Progenitor cell of endocrine pancreas (in vitro differentiated cells): Measurements from ENCODE around the gene GPR55. TPM values are rescaled to one million over a fixed set of nuclear protein-coding genes. Genes with fewer than 3 reads are reported as not detected.

Experiments used
- DNase-seq: peaks from one replicate; pipeline ENCODE4 v3.0.0; 2021; ENCODE audit warnings: low spot score; ENCODE audit not compliant: unreplicated experiment
- H3K27ac Mint-ChIP-seq: 2 replicates; pipeline ENCODE4 v1.8.0; 2021; ENCODE audit warnings: mild to moderate bottlenecking, moderate library complexity, mixed read lengths
- H3K27me3 Mint-ChIP-seq: 2 replicates; pipeline ENCODE4 v1.8.0; 2021; ENCODE audit warnings: mixed read lengths
- H3K36me3 Mint-ChIP-seq: 2 replicates; pipeline ENCODE4 v1.8.0; 2022; ENCODE audit warnings: mixed read lengths; ENCODE audit not compliant: insufficient read depth
- H3K4me1 Mint-ChIP-seq: 2 replicates; pipeline ENCODE4 v1.8.0; 2021; ENCODE audit warnings: low read depth, mixed read lengths
- H3K4me3 Mint-ChIP-seq: 2 replicates; pipeline ENCODE4 v1.8.0; 2021; ENCODE audit warnings: low read depth, mild to moderate bottlenecking, moderate library complexity, mixed read lengths
- H3K9me3 Mint-ChIP-seq: 2 replicates; pipeline ENCODE4 v1.8.0; 2021; ENCODE audit warnings: low read depth, mixed read lengths
- total RNA-seq: library from RNA; stranded (reverse); gene quantifications from 2 replicates; pipeline ENCODE4 v1.2.1, GENCODE V29; 2021
- TF ChIP-seq, protein P1 (sequence below): fragments of 200-600 bp; sonication (generic); IDR thresholded peaks from one replicate; pipeline ENCODE4 v1.5.0; 2021; ENCODE audit warnings: antibody characterized with exemption, mild to moderate bottlenecking; ENCODE audit not compliant: unreplicated experiment

Gene GPR55
- total RNA-seq, 1 donor from 2014 or later = not detected

DNA sequence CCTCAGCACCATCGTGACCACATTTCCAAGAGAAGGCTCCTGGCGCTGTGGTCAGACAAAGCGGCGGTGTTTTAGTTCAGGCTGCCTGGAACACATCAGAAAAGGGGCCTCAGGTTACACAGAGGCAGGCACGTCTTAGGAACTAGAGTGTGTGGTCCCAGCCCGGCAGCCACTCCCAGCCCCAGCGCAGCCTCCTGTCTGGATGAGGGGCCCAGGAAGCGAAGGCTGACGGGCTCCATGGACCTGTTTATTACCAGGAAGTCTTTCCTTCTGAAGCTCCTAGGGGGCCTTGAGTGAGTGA is 10.0 kb upstream of the GPR55 start:
- H3K27me3 Mint-ChIP-seq = peaks cover 5% of the 10 kb centered on the region
- no peaks in the 10 kb centered on the region for H3K4me1 Mint-ChIP-seq
- no peak overlapping the region for H3K4me3 Mint-ChIP-seq
- TF ChIP-seq, protein P1, sequence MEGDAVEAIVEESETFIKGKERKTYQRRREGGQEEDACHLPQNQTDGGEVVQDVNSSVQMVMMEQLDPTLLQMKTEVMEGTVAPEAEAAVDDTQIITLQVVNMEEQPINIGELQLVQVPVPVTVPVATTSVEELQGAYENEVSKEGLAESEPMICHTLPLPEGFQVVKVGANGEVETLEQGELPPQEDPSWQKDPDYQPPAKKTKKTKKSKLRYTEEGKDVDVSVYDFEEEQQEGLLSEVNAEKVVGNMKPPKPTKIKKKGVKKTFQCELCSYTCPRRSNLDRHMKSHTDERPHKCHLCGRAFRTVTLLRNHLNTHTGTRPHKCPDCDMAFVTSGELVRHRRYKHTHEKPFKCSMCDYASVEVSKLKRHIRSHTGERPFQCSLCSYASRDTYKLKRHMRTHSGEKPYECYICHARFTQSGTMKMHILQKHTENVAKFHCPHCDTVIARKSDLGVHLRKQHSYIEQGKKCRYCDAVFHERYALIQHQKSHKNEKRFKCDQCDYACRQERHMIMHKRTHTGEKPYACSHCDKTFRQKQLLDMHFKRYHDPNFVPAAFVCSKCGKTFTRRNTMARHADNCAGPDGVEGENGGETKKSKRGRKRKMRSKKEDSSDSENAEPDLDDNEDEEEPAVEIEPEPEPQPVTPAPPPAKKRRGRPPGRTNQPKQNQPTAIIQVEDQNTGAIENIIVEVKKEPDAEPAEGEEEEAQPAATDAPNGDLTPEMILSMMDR = no peak
- no peaks in the 10 kb centered on the region for H3K36me3 Mint-ChIP-seq
- peaks cover 6% of the 10 kb centered on the region for H3K9me3 Mint-ChIP-seq
- no peak for DNase-seq
- no peak overlapping the region for H3K27ac Mint-ChIP-seq

DNA sequence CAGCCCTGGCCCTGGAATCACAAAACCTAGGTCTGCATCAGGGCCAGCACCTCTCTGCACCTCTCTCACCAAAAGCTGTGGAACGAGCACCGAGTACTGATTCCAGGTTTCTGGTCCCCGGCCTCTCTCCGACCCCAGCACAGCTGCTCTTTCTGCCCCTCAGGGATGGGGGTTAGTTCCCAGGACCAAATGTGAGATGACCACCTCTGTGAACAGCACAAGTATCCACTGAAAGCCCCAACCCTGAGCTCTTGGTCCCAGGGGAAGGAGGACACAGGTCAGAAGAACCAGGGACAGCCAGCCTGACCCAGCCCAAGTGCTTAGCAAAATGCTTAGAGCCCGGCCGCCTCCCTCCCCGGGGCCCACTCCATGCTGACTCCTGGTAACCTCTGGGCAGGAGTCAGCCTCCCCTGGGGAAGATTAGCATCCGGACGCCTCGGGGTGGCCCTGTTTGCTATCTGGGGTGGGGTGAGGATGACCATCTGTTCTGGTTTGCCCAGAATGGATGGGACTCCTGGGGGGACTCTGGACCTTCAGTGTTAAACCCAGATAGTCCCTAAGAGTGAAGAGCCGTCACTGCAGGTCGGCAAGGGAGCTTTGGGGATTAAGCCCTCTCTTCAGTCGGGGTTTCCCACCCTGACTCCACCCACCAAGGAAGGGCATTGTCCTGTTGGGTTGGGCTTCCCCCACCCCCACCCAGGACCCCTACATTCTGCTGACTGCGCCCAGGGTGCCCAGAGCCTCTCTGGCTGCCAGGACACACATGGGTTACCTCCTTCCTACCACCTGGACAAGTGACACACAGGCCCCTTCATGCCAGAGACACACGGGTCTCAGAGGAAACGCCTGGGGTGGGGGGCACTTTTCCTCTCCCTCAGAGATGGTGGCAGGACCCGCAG is 9.4 kb upstream of the GPR55 start:
- no peaks in the 10 kb centered on the region for H3K36me3 Mint-ChIP-seq
- no peak for DNase-seq
- H3K27me3 Mint-ChIP-seq = peaks cover 5% of the 10 kb centered on the region
- no peak overlapping the region for H3K4me3 Mint-ChIP-seq
- no peak overlapping the region for H3K27ac Mint-ChIP-seq
- peaks cover 6% of the 10 kb centered on the region for H3K9me3 Mint-ChIP-seq
- TF ChIP-seq, protein P1 = no peak
- H3K4me1 Mint-ChIP-seq = no peaks in the 10 kb centered on the region

DNA sequence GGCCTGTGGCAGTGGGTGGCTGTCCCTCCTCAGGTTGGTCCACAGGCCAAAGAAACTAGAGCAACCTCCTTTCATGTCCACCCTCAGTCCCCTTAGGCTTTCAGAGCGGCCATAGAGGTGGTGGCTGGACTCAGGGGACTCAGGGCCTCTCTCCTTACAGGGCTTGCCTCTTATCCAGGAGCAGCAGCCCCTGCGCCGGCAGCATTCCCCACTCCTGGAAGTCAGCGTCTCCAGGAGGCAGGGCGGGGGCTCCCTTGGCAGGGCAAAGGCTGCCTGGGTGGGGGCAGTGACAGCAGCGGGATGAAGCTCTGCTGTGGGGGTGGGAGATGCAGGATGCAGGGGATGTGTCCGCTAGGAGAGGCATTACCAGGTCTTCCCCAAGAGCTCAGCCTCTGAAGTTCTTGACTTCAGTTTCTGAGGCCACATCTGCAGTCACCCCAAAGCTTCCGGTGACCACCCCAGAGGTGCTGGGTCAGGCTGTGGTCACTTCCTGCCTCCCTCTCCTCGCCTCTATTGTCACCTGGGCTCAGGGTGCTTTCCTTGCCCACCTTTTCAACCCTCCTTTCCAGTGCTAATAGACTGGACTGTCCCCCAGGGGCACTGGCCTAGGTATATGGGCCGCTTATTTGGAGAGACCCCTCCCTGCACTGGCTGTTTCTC is 8.6 kb upstream of the GPR55 start:
- DNase-seq = no peak
- peaks cover 6% of the 10 kb centered on the region for H3K9me3 Mint-ChIP-seq
- H3K4me3 Mint-ChIP-seq = no peak overlapping the region
- H3K36me3 Mint-ChIP-seq = no peaks in the 10 kb centered on the region
- peaks cover 5% of the 10 kb centered on the region for H3K27me3 Mint-ChIP-seq
- TF ChIP-seq, protein P1 = no peak
- H3K4me1 Mint-ChIP-seq = no peaks in the 10 kb centered on the region
- no peak overlapping the region for H3K27ac Mint-ChIP-seq

DNA sequence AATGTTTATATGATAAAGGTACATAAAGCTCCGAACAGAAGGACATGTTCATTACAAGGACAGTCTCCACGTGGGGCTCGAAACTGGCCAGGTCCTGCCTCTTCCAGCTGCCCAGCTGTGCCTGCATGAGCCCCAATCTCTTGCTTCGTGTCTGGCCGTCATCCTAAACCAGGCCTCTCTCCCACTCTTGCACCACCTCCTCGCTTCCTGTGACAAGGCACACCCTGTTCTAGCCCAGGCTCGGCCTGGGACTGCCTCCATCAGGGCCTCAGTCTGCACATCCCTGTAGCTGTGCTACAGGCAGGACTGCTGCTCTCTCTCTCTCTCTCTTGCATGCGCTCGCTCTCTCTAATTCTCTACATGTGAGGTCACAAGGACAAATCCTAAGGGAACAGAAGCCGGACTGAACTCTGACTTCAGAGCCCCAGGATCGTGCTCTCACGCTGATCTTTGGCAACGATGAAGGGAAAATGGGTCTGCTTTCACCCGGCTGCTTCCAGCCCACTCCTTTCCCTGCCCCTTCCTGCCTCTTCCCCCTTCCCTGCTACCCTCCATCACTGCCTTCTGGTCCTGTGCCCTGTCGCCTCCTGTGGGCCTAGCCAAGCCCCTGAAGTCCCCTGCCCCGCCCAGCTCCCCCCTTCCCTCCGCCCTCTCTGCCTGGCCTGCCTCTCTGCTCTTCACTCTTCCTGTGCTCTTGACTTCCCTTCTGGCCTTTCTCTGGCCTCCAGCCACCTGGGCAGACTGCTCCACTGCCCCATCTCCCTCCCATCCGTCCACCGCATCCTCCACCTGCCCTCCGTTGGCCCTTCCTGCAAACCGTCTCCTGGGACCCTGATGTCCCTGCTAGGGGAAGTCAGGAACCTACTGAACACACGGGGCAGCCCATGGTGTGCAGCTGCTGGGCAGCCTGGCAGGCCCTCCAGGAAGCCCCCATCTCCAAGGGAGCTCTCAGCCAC is 7.8 kb upstream of the GPR55 start:
- TF ChIP-seq, protein P1 = no peak
- Mint-ChIP-seq H3K27me3 (peaks cover 5% of the 10 kb centered on the region), H3K4me3 (no peak overlapping the region), H3K4me1 (no peaks in the 10 kb centered on the region), H3K27ac (no peak overlapping the region), H3K36me3 (no peaks in the 10 kb centered on the region), H3K9me3 (peaks cover 6% of the 10 kb centered on the region)
- no peak for DNase-seq
